Heart right ventricle (tissue), 16 donors: Measurements from ENCODE around the gene CYP19A1. TPM values are rescaled to one million over a fixed set of nuclear protein-coding genes. Genes with fewer than 3 reads are reported as not detected.

Source experiments
- ATAC-seq, 8 donors: fragments of 200-7000 bp; cut with Tn5 transposase; one replicate each; pipeline ENCODE4 v1.9.1; 2020; ENCODE audit warnings: mild to moderate bottlenecking in 8 of 8, moderate library complexity in 8 of 8, moderate number of reproducible peaks in 1 of 8
- DNase-seq, 2 donors: peaks; one replicate each; pipeline ENCODE4 v3.0.0-alpha.2; 2020
- H3K27ac ChIP-seq, 10 donors: fragments of 200-600 bp; sonication (generic) in 2 of 10; one replicate each; pipeline versions ENCODE4 v1.5.0 to v1.8.0; 2020 to 2022; ENCODE audit warnings: mild to moderate bottlenecking in 3 of 10
- H3K27me3 ChIP-seq, 7 donors: fragments of 200-600 bp; one replicate each; pipeline ENCODE4 v1.8.0; 2021 to 2022; ENCODE audit warnings: mild to moderate bottlenecking in 2 of 7
- H3K36me3 ChIP-seq, 9 donors: fragments of 200-600 bp; sonication (generic) in 1 of 9; one replicate each; pipeline versions ENCODE4 v1.5.0 to v1.8.0; 2020 to 2022; ENCODE audit warnings: mild to moderate bottlenecking in 2 of 9
- H3K4me1 ChIP-seq, 9 donors: fragments of 200-600 bp; sonication (generic) in 1 of 9; one replicate each; pipeline versions ENCODE4 v1.5.0 to v1.8.0; 2020 to 2022; ENCODE audit warnings: mild to moderate bottlenecking in 4 of 9
- H3K4me3 ChIP-seq, 10 donors: fragments of 200-600 bp; sonication (generic) in 2 of 10; one replicate each; pipeline versions ENCODE4 v1.5.0 to v1.8.0; 2020 to 2022; ENCODE audit warnings: mild to moderate bottlenecking in 7 of 10, moderate library complexity in 2 of 10
- H3K9me3 ChIP-seq, 11 donors: fragments of 200-600 bp in 10 of 11; sonication (generic) in 2 of 11; one replicate each; pipeline versions ENCODE4 v1.5.0 to v1.8.0; 2013 to 2022; ENCODE audit warnings: mild to moderate bottlenecking in 2 of 11, control low read depth in 1 of 11, moderate library complexity in 1 of 11
- whole genome bisulfite sequencing, 2 donors: extraction: QIAGEN DNeasy Blood & Tissue Kit; methylation state at CpG; one replicate each; pipeline ENCODE4 v1.1.7; 2013; ENCODE audit warnings: inconsistent platforms in 1 of 2; 5-methylcytosine and 5-hydroxymethylcytosine counted together
- intact Hi-C, 10 donors: fragments of 100-400 bp; cut with DNase I; formaldehyde crosslinking; loops; one replicate each; pipeline versions ENCODE4 v1.11.1 to v1.14.2; 2022
- polyA plus RNA-seq, 2 donors: library from polyadenylated mRNA; stranded (reverse); fragments of 200-250 nt; gene quantifications; one replicate each; pipeline ENCODE4 v1.2.3, GENCODE V29; 2013
- total RNA-seq, 10 donors: library from RNA; stranded (reverse); fragmentation: NEBNext Ultra II Directional in 3 of 10; extraction: Animal tissue kit (Norgen Biotek cat#: 25700) in 3 of 10; gene quantifications; one replicate each; pipeline versions ENCODE4 v1.2.1 to v1.2.4, GENCODE V29; 2021 to 2023
- TF ChIP-seq, protein P1 (sequence below), 9 donors: fragments of 200-600 bp; sonication (generic) in 2 of 9; IDR thresholded peaks; one replicate each; pipeline versions ENCODE4 v1.5.0 to v1.8.0; 2021 to 2022; ENCODE audit warnings: antibody characterized with exemption in 9 of 9, mild to moderate bottlenecking in 5 of 9, moderate library complexity in 1 of 9
- donor health status: Arrhythmogenic right ventricular cardiomyopathy.
- donor health status: ischemic (EF 13 %, LVEDD 7.1; RV severe dilation, severe dysfunction).
- donor health status: healthy with polysubstance abuse.
- donor health status: DM: no; HTN: yes; CAD: no.
- donor health status: DM: no; HTN: no; CAD: no.
- donor health status: ischemic (EF 25% LVEDD 6.9; RV normal size, moderate dysfunction).
- donor health status: ischemic (EF 25% LVEDD 5.7; RV mildly dilated, moderate dysfunction).
- donor health status: healthy.
- donor health status: DM: yes; HTN: yes; CAD: no.
- donor health status: Ischemic cardiomyopathy.
- donor health status: ischemic (EF 35%, LVEDD 5.7; RV mildly dilated, moderate dysfunction).
- donor health status: nonischemic (EF 11% LVEDD 7.7; RV severe dilation, severe dysfunction).
- donor health status: DM: yes; HTN: yes; CAD: no.
- donor health status: PGD.
- donor health status: ischemic (EF 29% LVEDD 5.4; RV normal size, mild dysfunction).
- donor health status: nonischemic (EF 23%, LVEDD 6.1; RV moderate dilation, normal function).

Gene CYP19A1
- total and polyA plus RNA-seq, 12 donors, result 0.26 to 1.9 (median 0.68) TPM; not detected in 3

DNA sequence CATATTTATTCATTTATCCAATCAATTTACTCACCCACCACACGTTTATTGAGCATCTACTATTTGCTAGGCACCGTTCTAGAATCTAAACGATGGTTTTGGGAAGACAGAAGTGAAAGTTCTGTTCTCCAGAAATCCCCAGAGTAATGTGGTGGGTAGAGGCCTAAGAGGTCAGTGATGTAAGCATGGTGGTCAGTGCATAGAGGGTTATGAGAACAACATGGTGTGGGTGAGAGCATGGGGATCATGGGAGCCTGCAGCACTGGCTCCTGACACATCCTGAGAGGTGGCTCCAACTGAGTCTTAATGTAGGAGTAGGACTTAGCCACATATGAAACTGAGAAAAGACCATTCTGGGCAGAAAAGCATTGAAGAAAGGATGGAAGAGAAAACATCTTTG is 158.4 kb downstream of the CYP19A1 start:
- H3K4me1 ChIP-seq, result peaks cover 0 to 22% (median 3%) of the 10 kb centered on the region in 9 donors
- H3K27me3 ChIP-seq, result no peaks in the 10 kb centered on the region
- H3K36me3 ChIP-seq, result no peaks in the 10 kb centered on the region
- DNase-seq (no peak), ATAC-seq (no peak)
- no peaks in the 10 kb centered on the region for H3K9me3 ChIP-seq
- TF ChIP-seq, protein P1, sequence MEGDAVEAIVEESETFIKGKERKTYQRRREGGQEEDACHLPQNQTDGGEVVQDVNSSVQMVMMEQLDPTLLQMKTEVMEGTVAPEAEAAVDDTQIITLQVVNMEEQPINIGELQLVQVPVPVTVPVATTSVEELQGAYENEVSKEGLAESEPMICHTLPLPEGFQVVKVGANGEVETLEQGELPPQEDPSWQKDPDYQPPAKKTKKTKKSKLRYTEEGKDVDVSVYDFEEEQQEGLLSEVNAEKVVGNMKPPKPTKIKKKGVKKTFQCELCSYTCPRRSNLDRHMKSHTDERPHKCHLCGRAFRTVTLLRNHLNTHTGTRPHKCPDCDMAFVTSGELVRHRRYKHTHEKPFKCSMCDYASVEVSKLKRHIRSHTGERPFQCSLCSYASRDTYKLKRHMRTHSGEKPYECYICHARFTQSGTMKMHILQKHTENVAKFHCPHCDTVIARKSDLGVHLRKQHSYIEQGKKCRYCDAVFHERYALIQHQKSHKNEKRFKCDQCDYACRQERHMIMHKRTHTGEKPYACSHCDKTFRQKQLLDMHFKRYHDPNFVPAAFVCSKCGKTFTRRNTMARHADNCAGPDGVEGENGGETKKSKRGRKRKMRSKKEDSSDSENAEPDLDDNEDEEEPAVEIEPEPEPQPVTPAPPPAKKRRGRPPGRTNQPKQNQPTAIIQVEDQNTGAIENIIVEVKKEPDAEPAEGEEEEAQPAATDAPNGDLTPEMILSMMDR (IDR thresholded peaks at IDR 0.05), result no peak
- intact Hi-C loops, result no loop called here
- 85% methylated on average over 3 of the region's 3 CpGs for WGBS, 2 donors
- H3K27ac ChIP-seq, result no peak overlapping the region
- no peak overlapping the region for H3K4me3 ChIP-seq

DNA sequence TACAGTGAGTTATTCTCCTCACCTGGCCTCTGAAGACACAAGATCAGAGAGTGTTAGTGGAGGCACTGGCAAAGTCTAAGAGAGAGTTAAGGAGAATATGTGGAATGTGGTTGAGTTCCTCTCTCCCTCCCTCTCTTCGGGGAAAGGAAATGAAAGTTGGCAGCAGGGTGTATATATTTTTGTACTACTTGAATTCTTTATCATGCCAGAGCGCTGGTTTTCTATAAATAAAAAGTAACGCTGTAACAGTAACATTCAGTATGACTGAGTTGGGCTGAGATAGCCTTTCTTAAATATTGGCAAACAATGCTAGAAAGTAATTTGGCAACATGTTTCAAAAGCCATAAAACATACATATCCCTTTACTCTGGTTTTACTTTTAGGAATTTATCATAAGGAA is 166.2 kb downstream of the CYP19A1 start:
- Histone ChIP-seq H3K4me1 (peaks cover 2 to 31% (median 23%) of the 10 kb centered on the region in 9 donors), H3K27me3 (no peaks in the 10 kb centered on the region), H3K4me3 (peak overlapping the region in 1 of 10 donors; percentile 15), H3K9me3 (no peaks in the 10 kb centered on the region), H3K36me3 (no peaks in the 10 kb centered on the region), H3K27ac (peak overlapping the region; percentile 23 to 85 (median 78))
- DNase-seq (no peak), ATAC-seq (peak; percentile 82 to 96 (median 86))
- intact Hi-C loops, result no loop called here
- 1 to 3% methylated on average over 3 of the region's 3 CpGs for WGBS, 2 donors
- TF ChIP-seq, protein P1 (IDR thresholded peaks at IDR 0.05), result no peak

DNA sequence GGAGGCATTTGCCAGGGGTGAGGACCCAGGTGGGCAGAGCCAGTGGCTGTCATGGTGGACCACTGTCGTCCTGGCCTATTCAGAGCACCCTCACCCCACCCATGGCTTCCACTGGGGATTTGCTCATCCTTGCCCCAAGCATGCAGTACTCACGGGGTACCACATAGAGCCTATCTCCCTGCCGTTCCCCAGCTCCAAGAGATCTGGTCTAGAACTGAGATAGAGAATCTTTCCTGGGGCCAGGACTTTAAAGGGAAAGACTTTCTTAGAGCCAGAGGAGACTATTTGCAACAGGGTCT is 166.8 kb downstream of the CYP19A1 start:
- H3K4me3 ChIP-seq, result peak overlapping the region in 1 of 10 donors; percentile 15

DNA sequence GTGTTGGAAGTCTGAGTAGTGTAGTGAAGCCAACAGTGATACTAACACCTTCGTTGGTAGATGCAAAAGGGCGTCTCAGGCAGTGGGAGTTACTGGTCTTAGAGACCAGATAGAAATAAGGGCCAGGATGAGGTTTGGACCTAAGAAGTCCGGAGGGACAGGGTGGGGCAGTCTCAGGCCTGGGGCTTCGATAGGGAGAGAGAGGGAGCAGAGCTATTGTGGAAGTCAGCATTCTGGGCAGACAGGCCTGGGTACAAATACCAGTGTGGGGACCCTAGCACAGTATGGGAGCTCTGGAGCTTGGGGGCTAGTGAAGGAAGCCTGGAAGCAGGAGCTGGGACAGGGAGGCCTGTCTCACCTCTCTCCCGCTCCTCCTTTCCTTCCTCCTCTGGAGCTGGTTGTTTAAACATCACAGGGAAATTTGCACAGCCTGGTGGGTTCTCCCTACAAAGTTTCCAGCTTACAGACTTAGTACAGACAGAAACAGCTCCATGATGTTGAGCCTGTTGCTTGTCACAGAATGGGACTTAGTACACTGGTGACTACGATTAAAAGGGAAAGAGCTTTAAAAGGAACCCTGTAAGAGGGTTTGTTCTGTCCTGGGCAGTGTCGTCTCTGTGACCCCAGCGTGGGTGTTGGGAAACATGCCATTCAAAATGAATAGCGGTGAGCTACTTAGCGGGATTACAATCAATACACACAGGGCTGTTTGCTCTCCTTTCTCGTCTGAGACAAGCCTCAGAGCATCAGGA is 167.3 kb downstream of the CYP19A1 start:
- Histone ChIP-seq H3K4me1 (peaks cover 2 to 31% (median 23%) of the 10 kb centered on the region in 9 donors), H3K27ac (peak overlapping the region in 8 of 10 donors; percentile 23 to 85 (median 80)), H3K27me3 (no peaks in the 10 kb centered on the region), H3K9me3 (no peaks in the 10 kb centered on the region), H3K4me3 (no peak overlapping the region), H3K36me3 (no peaks in the 10 kb centered on the region)
- TF ChIP-seq, protein P1 (IDR thresholded peaks at IDR 0.05), result no peak
- ATAC-seq (peak in 6 of 8 donors; percentile 31 to 73 (median 56)), DNase-seq (no peak)
- WGBS, 2 donors, result 49 to 55% methylated on average over 11 of the region's 11 CpGs
- intact Hi-C loops, result no loop called here

More for the DNA sequence above, 166.8 kb downstream of the CYP19A1 start:
- intact Hi-C loops, result no loop called here
- TF ChIP-seq, protein P1 (IDR thresholded peaks at IDR 0.05), result no peak
- DNase-seq (no peak), ATAC-seq (peak; percentile 37 to 76 (median 66))
- Histone ChIP-seq H3K36me3 (no peaks in the 10 kb centered on the region), H3K9me3 (no peaks in the 10 kb centered on the region), H3K27me3 (no peaks in the 10 kb centered on the region), H3K4me1 (peaks cover 2 to 31% (median 23%) of the 10 kb centered on the region in 9 donors), H3K27ac (peak overlapping the region; percentile 23 to 85 (median 78))
- WGBS, 2 donors, result 39 to 45% methylated on average over 3 of the region's 3 CpGs
